ENCODE data around the gene CERS6. TPM values are rescaled to one million over a fixed set of nuclear protein-coding genes. Genes with fewer than 3 reads are reported as not detected.

Gene CERS6
- total and polyA plus RNA-seq, 2 of the 8 experiments (the other 6 are each of a cell fraction or from before 2014, with no cell fraction given), result 6.8 to 28.2 TPM

DNA sequence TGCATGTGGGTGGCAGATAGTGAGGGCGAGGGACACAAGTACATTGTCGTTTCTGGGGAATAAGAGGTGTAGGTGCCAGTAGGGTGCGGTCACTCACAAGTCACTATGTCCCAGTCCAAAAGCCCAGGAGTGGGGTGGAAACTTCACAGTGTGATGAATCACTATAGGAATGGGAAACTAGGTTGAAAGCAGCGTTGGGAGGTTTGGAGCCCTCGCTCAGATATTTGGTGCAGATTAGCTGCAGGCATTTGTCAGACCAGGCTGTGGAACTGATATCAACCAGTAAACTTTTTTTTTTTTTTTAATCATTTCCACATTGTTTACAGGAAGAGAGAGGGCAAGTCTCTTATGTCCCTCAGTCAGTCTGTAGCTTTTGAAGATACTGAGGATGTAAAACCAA, 121.8 kb downstream of the CERS6 start:
- FAIRE-seq, result no peak
- no peak overlapping the region for H4K91ac ChIP-seq (replicated peaks; ENCODE audit: insufficient read length, low read length)
- H2BK12ac ChIP-seq (ENCODE audit: low read depth, low read length), result no peak overlapping the region
- H3K56ac ChIP-seq (replicated peaks; ENCODE audit: insufficient read length, low read depth, low read length), result no peak overlapping the region
- no peak overlapping the region for H3K27ac ChIP-seq (ENCODE audit: low read depth, low read length)
- H2BK120ac ChIP-seq (replicated peaks; ENCODE audit: low read depth, low read length), result no peak overlapping the region
- no peak overlapping the region for H3K4ac ChIP-seq (replicated peaks; ENCODE audit: insufficient read length, low read depth, low read length)
- no peak overlapping the region for H3K14ac ChIP-seq (ENCODE audit: insufficient read length)
- no peak overlapping the region for H4K8ac ChIP-seq (ENCODE audit: extremely low read depth, insufficient read depth, low read length)
- WGBS, 2 experiments (ENCODE audit: extremely low coverage in 1 of 2, insufficient coverage in 1 of 2, insufficient read length in 1 of 2, insufficient replicate concordance in 2 of 2, low coverage in 1 of 2, low lambda C conversion rate in 2 of 2, missing lambda C conversion rate in 1 of 2), result 96% methylated on average over 5 of the region's 5 CpGs; no CpG with 5 or more reads in 1 of the 2 experiments
- H4K20me1 ChIP-seq (replicated peaks in 1 of 2; ENCODE audit: control insufficient read depth in 1 of 2, insufficient read depth in 2 of 2, low read length in 2 of 2), result no peaks in the 10 kb centered on the region
- H3K9me3 ChIP-seq (ENCODE audit: insufficient read depth in 2 of 2, low read depth in 1 of 2, low read length in 1 of 2), result no peaks in the 10 kb centered on the region
- H3K27me3 ChIP-seq (replicated peaks in 1 of 4; ENCODE audit: control insufficient read depth in 3 of 4, extremely low read depth in 1 of 4, insufficient read depth in 3 of 4, low read length in 3 of 4), result no peaks in the 10 kb centered on the region
- POLR2A ChIA-PET (ENCODE audit: partially characterized antibody), result interaction anchor here (0.6 kb wide), 1 partner anchor 48 kb away, joined by 4 read pairs; no protein-coding TSS in a partner anchor
- no peak overlapping the region for H3K23ac ChIP-seq (ENCODE audit: insufficient read length)
- no peak overlapping the region for H4K5ac ChIP-seq (ENCODE audit: insufficient read length, low read depth, low read length)
- H2BK15ac ChIP-seq (ENCODE audit: low read length), result no peak overlapping the region
- H3K9ac ChIP-seq (replicated peaks in 1 of 4; ENCODE audit: extremely low read depth in 1 of 4, low read depth in 3 of 4, low read length in 3 of 4), result no peak overlapping the region
- H3K79me1 ChIP-seq (ENCODE audit: low read depth, low read length), result peaks cover 5% of the 10 kb centered on the region; the same call in 1 of the 2 replicates
- H2BK20ac ChIP-seq (ENCODE audit: low read length), result no peak overlapping the region
- no peak overlapping the region for H3K18ac ChIP-seq (ENCODE audit: extremely low read depth, low read length)
- CTCF ChIA-PET (ENCODE audit: partially characterized antibody), result interaction anchor here (0.7 kb wide), 1 partner anchor 212 kb away, joined by 3 read pairs; no protein-coding TSS in a partner anchor
- H3K4me1 ChIP-seq (replicated peaks in 1 of 4; ENCODE audit: control insufficient read depth in 3 of 4, insufficient read depth in 4 of 4, low read length in 3 of 4), result peaks cover 0 to 5% (median 1%) of the 10 kb centered on the region in 4 experiments; a peak in 2 of 7 replicates
- no peak overlapping the region for H2BK5ac ChIP-seq (ENCODE audit: low read depth, low read length)
- no peak overlapping the region for H2AK5ac ChIP-seq (ENCODE audit: low read depth, low read length)
- no peaks in the 10 kb centered on the region for H3K23me2 ChIP-seq (ENCODE audit: low read depth, low read length)
- H3K4me3 ChIP-seq (ENCODE audit: extremely low read depth in 1 of 4, insufficient read depth in 2 of 4, low read depth in 3 of 4, low read length in 4 of 4), result no peak overlapping the region
- no peak overlapping the region for H2AFZ ChIP-seq (ENCODE audit: low read length)
- no peak for DNase-seq (ENCODE audit: low read depth in 1 of 2, low spot score in 2 of 2)
- H3K4me2 ChIP-seq (ENCODE audit: insufficient read depth in 1 of 2, low read depth in 2 of 2, low read length in 2 of 2), result no peak overlapping the region
- peaks cover 0 to 8% of the 10 kb centered on the region in 2 experiments; a peak in 1 of 4 replicates for H3K79me2 ChIP-seq (ENCODE audit: control insufficient read depth in 1 of 2, insufficient read depth in 2 of 2, low read length in 2 of 2)
- H3K36me3 ChIP-seq (ENCODE audit: control insufficient read depth in 2 of 4, insufficient read depth in 4 of 4, low read length in 3 of 4), result no peaks in the 10 kb centered on the region
- TF ChIP-seq BRCA1 (IDR thresholded peaks at IDR 0.05; ENCODE audit: low read depth, low read length) (no peak), CHD1 (IDR thresholded peaks at IDR 0.05; ENCODE audit: low read depth, low read length) (no peak), RBBP5 (IDR thresholded peaks at IDR 0.05; ENCODE audit: borderline replicate concordance, low read depth, low read length) (no peak), SIX5 (IDR thresholded peaks at IDR 0.05; ENCODE audit: low read depth, low read length) (no peak), KDM5A (IDR thresholded peaks at IDR 0.05; ENCODE audit: low read length) (no peak), NRF1 (IDR thresholded peaks at IDR 0.05; ENCODE audit: low read depth, low read length) (no peak), PHF8 (conservative IDR thresholded peaks at IDR 0.05; ENCODE audit: low read depth, low read length) (no peak), KDM4A (IDR thresholded peaks at IDR 0.05; ENCODE audit: low read depth, low read length, severe bottlenecking) (no peak), GTF2F1 (IDR thresholded peaks at IDR 0.05; ENCODE audit: borderline replicate concordance, low read depth, low read length) (no peak), EZH2 (IDR thresholded peaks at IDR 0.05; ENCODE audit: low read depth, low read length, severe bottlenecking) (no peak), EGR1 (IDR thresholded peaks at IDR 0.05; ENCODE audit: borderline replicate concordance, low read depth, low read length) (no peak), JUN (IDR thresholded peaks at IDR 0.05; ENCODE audit: low read depth, low read length) (no peak)
- TF ChIP-seq, protein P1, sequence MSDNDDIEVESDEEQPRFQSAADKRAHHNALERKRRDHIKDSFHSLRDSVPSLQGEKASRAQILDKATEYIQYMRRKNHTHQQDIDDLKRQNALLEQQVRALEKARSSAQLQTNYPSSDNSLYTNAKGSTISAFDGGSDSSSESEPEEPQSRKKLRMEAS (IDR thresholded peaks at IDR 0.05), result no peak
- TF ChIP-seq, protein P2, sequence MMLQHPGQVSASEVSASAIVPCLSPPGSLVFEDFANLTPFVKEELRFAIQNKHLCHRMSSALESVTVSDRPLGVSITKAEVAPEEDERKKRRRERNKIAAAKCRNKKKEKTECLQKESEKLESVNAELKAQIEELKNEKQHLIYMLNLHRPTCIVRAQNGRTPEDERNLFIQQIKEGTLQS (IDR thresholded peaks at IDR 0.05; ENCODE audit: insufficient read depth, low read depth, low read length), result no peak
